ENCODE results near the gene MIB2.

Gene MIB2

DNA sequence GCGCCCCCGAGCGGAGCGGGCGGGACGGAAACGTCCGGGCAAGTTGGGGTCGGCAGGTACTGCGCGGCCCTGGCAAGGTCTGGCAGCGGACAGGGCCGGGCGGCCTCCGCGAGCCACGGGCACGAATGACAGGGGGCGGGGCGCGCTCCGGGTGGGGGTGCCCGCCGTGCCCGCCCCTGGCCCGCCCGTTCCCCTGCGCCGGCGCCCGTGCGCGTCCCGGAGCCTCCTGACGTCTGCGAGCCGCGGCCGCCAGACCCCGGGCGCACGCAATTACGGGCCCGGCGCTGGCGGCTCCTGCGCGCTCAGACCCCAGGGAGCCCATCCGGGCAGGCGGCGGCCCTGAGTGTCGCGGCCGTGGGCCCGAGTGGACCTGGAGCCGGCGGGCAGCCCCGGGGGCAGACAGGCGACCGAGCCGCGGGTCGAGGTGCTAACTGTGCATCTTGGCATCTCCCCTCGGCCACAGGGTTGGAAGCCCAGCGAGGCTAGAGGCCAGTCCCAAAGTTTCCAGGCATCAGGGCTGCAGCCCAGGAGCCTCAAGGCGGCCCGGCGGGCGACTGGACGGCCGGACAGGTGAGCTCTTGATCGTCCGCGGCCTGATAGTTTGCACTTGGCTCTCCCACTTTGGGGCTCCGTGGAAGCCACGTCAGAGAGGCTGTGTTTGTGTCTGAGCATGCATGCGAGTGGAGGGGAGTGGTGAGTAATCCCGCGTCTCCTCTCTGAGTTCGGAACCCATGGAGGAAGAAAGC, 918 bp downstream of the MIB2 start:
- peak; percentile 35 for DNase-seq

DNA sequence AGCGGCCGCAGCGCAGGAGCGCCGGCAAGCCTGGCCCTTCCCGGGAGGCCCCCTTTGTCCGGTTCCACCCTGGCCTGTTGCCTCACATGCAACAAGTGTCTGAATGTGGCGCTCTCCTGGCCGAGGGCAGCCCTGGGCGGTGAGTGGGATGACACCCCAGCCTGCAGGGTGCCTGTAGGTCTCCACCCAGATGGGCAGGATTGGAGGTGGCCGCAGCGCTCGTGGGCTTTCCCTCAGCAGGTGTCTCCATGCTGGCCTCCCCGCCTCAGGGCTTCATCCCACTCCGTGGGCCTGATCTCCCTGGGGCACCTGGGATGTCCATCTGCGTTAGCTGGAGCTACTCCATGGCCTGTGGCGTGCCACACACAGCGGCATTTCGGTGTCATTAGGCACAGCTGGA, 1.5 kb downstream of the MIB2 start:
- no peak for DNase-seq

DNA sequence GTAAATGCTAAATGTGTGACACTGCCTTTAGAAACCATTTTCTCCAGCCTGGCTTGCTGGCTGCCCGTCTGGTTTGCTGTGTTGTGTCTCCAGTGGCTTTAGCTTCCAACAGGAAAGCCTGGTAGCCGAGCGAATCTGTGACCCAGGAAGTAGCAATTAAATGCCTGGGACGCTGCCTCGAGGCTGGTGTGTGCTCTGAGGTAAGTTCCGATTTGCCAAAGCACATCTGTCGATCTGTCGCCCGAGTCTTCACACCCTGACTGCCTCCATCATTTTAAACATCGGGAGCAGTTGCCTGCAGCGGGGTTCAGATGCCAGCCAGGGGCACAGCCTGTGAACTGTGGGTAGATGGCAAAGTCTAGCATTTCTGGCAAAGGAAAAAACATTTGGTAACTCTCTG, 2.2 kb downstream of the MIB2 start:
- DNase-seq: no peak

DNA sequence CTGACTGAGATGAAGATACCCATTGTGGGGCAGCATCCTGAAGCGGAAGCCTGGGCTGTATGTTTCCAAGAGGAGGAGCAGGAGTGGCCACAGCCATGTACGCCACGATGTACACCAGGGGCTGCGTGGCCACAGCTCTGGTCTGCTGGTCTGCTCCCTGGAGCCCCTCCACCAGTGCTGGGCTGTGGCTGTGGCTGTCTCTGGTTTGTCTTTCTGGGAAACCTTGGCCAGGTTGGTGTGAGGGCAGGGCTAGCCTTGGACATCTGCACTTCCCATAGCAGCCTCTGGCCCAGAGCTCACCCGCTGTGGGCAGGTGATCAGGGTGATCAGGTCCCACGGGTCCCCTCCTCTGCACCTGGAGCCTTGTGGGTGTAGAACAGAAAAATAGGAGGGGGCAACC, 2.6 kb downstream of the MIB2 start:
- DNase-seq: no peak

DNA sequence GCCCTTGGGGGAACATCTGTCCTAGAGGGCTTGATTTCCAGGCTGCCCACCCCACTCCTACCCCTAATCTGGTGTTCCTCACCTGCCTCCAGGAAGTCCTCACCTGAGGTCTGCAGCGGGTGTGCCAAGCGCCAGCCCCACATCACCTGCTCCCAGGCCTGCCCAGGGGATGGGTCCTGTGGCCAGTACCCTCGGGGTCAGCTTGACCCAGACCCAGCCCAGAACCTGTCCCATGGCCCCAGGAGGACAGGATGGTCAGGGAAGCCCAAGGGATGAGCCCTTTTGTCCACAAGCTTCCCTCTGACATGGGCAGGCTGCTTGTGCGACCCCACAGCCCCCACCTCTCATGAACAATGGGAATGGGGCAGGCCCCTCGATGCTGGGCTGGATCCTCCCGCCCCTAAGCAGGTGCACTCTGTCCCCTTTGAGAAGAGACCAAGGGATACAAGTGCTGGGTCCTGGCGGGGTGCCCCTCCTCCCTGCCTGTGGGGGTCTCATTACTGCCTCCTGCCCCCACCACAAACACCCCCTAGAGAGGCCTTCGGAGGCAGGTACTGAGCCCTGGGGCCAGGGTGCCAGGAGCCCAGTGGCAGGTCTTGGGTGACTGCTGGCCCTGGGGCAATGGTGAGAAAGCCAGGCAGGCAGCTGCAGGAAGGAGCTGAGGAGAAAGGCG, 3.2 kb downstream of the MIB2 start:
- no peak for DNase-seq

DNA sequence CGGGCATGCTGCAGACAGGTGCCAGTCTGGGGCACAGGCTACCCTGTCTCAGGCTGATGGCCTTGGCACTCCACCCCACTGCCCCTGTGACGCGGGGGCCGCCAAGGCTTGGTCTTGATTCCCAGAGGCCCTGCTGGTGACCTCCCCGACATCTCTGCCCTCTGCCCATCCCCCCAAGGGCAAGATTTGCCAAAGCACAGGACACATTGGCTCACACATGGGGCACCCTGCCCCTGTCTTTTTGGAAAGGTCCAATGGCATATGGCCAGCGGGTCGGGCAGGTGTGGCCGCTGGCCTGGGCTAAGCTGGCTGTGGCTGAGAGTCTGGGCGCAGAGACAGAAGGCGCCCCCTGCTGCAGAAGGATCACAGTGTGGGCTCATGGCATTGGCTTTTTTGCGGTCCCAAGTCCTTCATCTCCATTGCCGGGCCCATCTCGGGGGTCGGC, 4.6 kb downstream of the MIB2 start:
- DNase-seq: no peak

DNA sequence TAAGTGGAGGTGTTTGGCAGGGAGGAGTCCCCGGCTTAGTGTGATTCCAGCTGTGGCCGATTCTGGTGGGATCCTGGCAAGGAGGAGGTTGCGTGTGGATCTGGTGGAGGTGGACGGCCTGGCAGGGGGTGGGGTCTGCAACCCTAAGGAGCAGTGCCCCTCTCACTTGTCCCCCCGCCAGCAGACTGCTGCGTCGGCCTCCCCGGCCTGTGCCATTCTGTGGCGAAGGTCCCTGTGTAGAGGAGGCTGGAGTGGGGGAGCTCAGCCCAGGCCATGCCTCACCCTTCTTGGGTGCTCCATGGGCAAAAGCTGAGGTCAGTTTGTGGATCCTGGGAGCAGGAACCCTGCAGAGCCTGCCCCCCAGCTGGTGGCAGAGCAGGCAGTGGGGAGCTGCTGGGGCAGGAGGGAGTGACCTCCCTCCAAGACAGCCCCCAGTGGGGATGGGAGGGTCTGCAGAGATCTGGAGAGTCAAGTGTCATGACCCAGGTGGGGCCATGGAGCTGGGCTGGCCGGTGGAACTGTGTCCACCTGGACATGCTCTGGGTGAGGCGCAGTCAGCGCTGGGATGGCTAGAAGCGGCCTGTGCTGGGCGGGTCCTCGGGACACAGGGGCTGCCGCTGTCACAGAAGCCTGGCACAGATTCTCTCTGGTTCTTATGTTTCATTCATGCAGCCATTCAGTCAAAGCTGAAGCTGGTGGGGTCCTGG, 5.3 kb downstream of the MIB2 start:
- no peak for DNase-seq

DNA sequence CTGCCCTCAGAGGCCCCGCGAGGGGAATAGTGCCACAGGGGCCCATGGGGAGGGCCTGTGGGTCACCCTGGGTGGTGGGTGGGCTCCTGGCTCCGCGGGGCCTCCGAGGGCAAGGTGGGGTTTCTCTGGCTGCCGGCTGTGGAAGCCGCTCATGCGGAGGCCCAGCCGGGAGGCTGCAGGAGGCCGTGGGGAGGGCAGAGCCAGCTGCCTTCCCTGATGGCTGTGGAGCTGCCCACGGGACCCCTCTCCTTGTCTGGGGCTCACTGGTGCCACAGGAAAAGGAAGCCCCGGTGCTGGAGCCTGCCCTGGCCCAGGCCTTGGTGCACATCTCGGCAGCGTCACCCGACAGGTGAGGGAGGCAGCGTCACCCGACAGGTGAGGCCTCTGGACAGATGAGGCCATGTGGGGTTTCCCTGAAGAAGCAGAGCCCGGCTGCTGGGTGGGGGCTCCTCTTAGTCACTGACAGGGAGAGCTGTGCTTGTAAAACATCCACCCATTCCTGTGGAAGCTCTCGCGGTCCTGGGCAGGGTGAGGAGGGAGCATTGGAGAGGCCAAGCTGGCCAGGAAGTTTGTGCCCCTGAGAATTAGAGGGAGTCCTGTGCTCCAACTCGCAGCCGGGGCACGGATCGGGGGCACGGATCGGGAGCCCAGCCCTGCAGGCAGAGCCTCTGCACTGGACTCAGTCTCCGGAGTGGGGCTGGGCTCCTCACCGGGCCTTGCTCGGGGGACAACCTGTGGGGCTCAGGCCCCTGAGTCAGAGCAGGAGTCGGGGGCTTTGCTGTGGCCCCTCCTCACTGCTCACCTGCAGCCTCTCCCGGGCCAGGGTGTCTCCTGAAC, 6.1 kb downstream of the MIB2 start:
- DNase-seq: no peak

DNA sequence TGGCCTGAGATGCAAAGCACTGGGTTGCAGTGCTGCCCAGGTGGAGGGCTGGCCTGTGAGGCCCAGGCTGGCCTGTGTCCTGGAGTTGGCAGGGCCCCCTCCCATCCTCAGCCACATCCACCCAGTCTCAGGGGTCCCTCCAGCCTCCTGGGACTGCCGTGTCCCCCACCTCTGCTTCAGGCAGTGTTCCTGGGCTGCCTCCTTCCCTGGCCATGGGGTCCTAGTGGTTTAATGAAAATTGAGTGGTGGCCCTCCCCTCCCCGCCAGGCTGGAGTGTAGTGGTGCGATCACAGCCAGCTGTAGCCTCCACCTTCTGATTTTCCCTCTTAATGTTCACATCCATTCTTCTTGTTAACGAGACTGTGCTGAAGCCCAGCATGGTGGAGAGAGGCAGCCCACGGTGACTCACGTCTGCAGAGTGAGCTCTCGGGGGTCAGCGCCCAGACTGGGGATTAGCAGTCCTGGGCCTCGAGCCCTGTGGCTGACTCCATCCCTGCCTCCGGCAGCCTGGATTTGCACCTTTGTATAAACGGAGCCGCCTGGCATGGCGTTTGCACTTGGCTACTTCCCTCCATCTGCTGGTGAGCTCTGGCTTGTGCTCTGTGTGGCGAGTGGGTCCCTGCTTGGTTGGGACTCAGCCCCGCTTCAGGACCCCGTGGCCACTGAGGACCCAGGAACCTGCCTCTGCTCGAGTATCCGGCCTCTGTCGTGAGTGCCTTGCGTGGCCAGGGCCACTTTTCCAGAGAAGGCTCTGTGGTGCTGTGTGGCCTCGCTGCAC, 6.9 kb downstream of the MIB2 start:
- DNase-seq: no peak

DNA sequence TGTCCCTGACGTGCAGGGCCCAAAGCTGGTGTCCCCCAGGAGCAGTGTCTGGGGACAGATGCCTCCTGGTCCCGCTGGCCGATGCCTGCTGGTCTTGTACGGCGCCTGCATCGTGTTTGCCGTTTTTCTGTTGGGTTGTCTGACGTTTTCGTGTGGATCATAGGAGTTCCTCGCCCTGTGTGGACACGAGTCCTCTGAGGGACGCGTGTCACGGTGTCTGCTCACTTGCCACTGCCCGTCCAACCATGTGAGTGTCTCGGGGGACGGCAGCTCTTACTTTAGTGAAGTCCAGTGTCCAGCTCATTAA, 7.4 kb downstream of the MIB2 start:
- DNase-seq: no peak

DNA sequence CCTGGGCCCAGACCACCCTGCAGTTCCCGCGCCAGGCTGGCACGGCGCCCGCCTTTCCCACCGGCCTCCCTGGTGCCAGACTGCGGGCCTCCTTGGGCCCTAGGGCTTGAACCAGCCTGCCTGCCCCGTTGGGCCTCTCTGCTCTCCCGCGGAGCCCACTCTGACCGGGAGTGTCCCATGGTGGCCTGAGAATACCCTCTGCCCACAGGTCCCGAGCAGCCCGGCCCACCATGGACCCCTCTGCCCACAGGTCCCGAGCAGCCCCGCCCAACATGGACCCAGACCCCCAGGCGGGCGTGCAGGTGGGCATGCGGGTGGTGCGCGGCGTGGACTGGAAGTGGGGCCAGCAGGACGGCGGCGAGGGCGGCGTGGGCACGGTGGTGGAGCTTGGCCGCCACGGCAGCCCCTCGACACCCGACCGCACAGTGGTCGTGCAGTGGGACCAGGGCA, 7.9 kb downstream of the MIB2 start:
- DNase-seq: no peak

DNA sequence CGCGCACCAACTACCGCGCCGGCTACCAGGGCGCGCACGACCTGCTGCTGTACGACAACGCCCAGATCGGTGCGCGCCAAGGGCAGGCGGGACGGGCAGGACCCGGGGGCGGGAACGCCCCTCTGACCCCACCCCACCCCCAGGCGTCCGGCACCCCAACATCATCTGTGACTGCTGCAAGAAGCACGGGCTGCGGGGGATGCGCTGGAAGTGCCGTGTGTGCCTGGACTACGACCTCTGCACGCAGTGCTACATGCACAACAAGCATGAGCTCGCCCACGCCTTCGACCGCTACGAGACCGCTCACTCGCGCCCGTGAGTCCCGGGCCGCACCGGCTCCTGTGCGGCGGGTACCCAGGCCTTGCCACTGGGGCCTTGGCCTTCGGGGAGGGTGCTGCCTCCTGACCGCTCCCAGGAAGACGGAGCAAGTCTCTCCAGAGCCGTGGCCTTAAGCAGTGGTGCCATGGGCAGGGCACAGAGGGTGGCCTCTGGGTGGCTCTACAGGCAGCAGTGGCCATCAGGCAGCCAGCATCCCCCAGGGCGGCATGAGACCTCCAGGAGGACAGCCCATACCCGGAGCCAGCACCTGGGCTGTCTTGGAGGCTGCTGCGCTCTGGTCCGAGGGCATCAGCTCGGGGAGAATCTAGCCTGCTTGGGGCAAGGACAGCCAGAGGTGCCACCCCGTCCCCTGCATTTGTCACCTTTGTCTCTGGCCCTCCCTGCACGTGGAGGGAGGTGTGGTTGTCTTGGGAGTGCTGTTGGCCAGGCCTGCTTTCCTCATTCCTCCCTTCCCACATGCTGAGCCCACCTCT, 8.5 kb downstream of the MIB2 start:
- DNase-seq: no peak

DNA sequence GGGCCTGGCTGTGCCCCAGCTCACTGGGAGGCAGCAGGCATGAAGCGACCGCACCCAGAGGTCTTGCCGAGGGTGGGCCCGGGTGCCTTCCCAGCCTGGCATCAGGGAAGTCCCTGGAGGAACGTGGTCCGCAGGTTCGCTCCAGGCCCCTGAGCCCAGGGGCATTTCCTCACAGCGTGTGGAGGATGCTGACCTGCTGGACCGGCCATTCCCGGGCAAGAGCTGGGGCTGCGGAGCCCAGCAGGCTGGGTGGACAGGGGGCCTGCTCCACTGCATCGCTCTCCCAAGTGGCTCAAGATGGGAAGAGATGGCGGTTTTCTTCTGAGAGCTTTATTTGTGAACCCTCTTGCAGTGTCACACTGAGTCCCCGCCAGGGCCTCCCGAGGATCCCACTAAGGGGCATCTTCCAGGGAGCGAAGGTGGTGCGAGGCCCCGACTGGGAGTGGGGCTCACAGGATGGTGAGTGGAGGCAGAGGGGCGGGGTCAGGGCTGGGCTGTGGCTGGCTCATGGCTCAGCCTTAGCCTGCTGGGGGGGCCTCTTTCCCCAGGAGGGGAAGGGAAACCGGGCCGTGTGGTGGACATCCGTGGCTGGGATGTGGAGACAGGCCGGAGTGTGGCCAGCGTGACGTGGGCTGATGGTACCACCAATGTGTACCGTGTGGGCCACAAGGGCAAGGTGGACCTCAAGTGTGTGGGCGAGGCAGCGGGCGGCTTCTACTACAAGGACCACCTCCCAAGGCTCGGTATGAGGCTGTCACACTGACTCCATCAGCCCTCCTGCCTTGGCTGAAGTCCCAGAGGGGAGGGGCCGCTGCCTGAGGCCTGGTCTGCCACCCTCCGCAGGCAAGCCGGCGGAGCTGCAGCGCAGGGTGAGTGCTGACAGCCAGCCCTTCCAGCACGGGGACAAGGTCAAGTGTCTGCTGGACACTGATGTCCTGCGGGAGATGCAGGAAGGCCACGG, 9.4 kb downstream of the MIB2 start:
- no peak for DNase-seq

DNA sequence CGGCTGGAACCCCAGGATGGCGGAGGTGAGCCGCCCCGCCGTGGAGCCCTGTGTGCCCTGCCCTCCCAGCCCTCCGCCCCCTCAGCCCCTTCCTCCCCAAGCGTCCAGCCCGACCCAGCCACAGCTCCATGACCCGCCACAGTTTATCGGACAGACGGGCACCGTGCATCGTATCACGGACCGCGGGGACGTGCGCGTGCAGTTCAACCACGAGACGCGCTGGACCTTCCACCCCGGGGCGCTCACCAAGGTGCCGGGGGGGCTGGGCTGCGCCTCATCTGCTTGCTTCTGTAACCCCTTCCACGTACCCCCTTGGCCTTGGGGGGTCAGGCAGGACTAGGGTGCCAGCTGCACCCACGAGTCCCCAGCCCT, 10.1 kb downstream of the MIB2 start:
- no peak for DNase-seq

DNA sequence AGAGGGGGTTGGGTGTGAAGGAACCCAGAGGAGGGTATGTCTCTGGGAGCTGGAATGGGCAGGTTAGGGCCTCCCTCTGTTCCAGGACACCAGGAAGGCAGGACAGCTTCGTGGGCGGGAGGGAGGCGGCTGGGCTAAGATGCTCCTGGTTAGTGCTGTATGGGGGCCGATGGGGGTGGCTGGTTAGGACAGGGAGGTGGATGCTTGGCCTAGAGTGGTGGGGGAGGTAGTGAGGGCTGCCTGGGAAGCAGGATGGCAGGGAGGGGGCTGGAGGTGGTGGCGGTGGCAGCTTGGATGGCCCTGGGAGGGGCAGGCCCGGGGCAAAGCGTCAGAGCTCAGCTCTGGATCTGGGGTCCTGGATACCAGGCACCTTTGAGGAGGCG, 10.5 kb downstream of the MIB2 start:
- DNase-seq: no peak

DNA sequence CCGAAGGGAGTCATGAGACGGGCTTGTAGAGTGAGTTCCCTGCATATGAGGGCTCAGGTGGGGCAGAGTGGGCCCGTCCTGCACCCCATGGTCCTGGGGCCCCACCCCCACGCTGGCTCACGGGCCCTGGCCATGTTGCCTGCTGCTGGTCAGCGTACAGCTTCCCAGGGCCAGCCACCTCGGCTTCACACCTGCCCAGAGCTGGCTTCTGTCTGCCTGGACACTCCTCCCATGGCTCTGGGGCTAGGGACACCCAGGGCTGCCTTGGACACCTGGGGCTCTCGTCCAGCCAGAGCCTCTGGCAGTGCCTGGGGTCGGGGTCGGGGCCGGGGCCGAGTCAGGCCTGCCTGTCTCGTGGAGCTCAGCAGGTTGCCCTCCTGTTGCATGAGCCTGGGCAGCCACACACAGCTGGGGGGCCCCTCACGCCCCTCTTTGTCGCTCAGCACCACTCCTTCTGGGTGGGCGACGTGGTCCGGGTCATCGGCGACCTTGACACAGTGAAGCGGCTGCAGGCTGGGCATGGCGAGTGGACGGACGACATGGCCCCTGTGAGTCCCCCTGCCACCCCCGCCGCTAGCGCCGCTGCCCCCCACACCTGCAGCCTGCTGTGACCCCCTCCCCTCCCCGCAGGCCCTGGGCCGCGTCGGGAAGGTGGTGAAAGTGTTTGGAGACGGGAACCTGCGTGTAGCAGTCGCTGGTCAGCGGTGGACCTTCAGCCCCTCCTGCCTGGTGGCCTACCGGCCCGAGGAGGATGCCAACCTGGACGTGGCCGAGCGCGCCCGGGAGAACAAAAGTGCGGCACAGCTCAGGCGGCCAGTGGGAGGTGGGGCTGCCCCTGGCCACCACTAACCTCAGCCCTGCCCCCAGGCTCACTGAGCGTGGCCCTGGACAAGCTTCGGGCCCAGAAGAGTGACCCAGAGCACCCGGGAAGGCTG, 11.2 kb downstream of the MIB2 start:
- DNase-seq: no peak

DNA sequence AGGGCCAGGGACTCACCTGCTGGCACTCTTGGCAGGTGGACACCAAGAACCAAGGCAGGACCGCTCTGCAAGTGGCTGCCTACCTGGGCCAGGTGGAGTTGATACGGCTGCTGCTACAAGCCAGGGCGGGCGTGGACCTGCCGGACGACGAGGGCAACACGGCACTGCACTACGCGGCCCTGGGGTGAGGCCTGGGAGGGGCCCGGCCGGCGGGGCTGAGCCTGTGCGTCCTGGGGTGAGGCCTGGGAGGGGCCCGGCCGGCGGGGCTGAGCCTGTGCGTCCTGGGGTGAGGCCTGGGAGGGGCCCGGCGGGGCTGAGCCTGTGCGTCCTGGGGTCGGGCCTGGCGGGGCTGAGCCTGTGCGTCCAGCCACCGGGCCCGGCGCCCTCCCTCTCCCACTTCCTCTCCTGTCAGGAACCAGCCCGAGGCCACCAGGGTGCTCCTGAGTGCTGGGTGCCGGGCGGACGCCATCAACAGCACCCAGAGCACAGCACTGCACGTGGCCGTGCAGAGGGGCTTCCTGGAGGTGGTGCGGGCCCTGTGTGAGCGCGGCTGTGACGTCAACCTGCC, 12.0 kb downstream of the MIB2 start:
- no peak for DNase-seq

DNA sequence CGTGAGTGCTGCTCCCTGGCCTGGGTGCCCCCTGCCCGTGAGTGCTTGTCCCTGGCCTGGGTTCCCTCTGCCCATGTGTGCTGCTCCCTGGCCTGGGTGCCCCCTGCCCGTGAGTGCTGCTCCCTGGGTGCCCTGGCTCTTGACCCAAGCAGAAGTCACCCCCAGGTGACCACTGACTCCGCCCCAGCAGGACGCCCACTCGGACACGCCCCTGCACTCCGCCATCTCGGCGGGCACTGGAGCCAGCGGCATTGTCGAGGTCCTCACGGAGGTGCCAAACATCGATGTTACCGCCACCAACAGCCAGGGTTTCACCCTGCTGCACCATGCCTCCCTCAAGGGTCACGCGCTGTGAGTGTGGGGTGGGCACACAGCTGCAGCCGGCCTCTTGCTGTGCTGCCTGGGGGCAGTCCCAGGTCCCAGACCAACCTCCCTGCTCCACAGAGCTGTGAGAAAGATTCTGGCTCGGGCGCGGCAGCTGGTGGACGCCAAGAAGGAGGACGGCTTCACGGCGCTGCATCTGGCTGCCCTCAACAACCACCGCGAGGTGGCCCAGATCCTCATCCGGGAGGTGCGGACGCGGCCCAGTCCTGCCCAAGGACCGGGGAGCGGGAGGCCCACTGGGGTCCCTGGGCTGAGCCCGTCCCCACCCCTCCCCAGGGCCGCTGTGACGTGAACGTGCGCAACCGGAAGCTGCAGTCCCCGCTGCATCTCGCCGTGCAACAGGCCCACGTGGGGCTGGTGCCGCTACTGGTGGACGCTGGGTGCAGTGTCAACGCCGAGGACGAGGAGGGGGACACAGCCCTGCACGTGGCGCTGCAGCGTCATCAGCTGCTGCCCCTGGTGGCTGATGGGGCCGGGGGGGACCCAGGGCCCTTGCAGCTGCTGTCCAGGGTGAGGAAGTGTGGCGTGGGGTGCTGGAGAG, 12.8 kb downstream of the MIB2 start:
- no peak for DNase-seq
